ENCODE measurements around the gene UTRN. TPM values are rescaled to one million over a fixed set of nuclear protein-coding genes. Genes with fewer than 3 reads are reported as not detected.

UTRN gene
- total RNA-seq, 2 donors from 2014 or later: 207 to 232 TPM

DNA sequence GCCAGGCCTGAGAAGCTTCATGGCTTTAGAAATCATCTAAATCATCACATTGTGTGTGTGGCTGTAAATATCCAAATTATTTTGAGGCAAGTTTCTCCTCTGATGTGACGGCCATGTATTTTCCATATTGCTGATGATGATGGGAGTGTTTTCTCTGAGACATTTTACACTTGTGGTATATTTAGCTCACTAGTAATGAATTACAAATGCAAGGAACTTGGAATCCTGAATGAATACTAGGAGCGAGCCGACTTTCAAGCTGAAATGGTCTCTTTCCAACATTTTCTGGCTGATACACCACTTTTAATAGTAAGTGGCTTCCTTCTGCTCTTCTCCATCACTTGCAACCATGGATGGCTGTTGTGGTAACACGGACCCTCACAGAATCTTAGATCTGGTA is 41.3 kb downstream of the UTRN start:
- Mint-ChIP-seq H3K4me1 (peaks cover 16% of the 10 kb centered on the region), H3K36me3 (ENCODE audit: low read depth) (no peaks in the 10 kb centered on the region), H3K27me3 (no peaks in the 10 kb centered on the region), H3K27ac (peak overlapping the region; percentile 60), H3K4me3 (no peak overlapping the region)
- ATAC-seq (no peak), DNase-seq (no peak)
- no peaks in the 10 kb centered on the region for H3K9me3 ChIP-seq (ENCODE audit: control insufficient read depth, low read length, poor library complexity, severe bottlenecking)

DNA sequence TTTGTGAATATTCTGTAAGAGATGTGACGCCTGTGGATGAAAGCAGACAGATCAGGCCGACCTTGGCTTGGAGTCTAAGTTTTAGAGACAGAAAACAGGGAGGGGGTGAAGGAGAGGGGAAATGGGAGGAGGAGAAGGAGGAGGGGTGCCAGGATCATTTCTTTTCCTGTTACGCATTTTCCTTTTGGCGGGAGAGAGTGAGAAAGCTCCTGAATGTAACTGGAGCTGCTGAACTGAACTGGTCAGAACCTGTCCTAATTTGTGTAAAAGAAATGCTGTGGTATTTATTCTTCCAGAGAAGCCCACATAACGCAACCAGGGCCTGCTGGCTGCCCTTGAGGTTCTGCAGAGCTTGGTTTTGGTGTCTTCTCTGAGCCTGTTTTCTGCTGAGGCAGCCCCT is 41.9 kb downstream of the UTRN start:
- Mint-ChIP-seq H3K36me3 (ENCODE audit: low read depth) (no peaks in the 10 kb centered on the region), H3K27ac (peak overlapping the region; percentile 60), H3K27me3 (no peaks in the 10 kb centered on the region), H3K4me1 (peaks cover 18% of the 10 kb centered on the region), H3K4me3 (no peak overlapping the region)
- H3K9me3 ChIP-seq (ENCODE audit: control insufficient read depth, low read length, poor library complexity, severe bottlenecking): no peaks in the 10 kb centered on the region
- DNase-seq (no peak), ATAC-seq (no peak)

DNA sequence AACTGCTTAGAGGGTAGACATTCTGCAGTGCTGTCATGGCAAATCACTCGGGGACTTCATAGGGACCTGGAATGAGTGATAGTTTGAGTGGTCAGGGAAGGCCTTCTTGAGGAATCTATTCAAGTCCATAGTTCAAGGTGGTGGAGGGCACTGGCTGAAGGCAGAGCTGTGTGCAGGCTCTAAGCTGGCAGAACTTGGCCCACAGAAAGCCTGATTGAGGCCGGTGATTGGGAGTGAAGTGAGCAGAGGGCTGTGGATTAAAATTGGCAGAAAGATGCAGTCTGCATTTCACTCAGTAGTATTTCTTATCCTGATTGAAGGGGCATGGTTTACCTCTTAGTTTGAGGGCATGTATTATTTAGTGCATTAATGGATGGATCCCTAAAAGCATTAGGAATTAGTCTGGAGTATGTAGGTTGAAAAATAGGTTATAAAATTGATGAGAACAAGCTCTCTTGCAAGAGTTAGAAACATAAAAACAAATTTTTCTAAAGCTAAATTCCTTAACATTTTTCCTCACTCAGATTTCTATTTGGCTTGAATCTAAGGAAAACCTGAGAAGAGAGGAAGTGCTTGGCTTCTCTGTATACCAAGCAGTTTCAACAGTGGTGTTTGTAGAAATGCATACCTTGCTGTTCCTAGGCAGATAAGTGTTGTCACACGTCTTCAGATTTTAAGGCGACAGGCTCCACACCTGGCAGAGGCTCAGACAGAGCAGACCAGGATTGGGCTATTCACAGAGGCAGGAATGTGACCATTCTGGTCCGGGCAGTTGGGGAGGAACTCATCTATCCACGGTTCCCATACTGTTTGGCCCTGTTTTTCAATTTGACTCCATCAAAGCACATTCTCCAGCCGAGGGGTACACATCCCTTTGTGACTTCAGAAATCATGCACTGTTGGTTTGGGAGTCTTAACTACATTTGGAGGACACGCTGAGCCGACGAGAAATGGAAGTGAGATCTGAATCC is 45.2 kb downstream of the UTRN start:
- Mint-ChIP-seq H3K4me3 (no peak overlapping the region), H3K27ac (peak overlapping the region; percentile 73), H3K36me3 (ENCODE audit: low read depth) (no peaks in the 10 kb centered on the region), H3K27me3 (no peaks in the 10 kb centered on the region), H3K4me1 (peaks cover 19% of the 10 kb centered on the region)
- no peaks in the 10 kb centered on the region for H3K9me3 ChIP-seq (ENCODE audit: control insufficient read depth, low read length, poor library complexity, severe bottlenecking)
- no peak for ATAC-seq
- no peak for DNase-seq

DNA sequence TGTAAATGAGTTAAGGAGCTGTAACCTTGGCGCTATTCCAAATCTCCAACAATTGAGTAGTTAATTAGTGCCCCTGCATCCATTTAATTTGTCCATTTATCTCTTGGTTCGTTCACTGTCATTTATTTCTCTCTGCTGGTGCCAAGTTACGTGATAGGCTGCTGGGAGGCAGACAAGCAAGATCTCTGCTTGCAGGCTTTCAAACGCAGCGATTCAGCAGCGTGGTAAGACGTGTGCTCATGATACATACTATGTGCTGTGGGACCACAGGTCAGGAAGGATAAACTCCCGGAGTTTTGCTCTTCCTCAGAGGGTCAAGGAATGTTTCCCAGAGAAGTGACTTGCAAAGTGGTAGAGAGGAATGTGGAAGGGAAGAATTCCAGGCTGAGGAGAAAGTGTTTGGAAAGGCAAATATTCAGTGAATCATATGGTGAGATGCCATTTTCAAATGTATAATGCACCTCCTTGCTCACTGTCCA is 46.4 kb downstream of the UTRN start:
- Mint-ChIP-seq H3K27ac (no peak overlapping the region), H3K27me3 (no peaks in the 10 kb centered on the region), H3K4me3 (no peak overlapping the region), H3K4me1 (peaks cover 24% of the 10 kb centered on the region), H3K36me3 (ENCODE audit: low read depth) (no peaks in the 10 kb centered on the region)
- no peak for ATAC-seq
- DNase-seq: no peak
- no peaks in the 10 kb centered on the region for H3K9me3 ChIP-seq (ENCODE audit: control insufficient read depth, low read length, poor library complexity, severe bottlenecking)

DNA sequence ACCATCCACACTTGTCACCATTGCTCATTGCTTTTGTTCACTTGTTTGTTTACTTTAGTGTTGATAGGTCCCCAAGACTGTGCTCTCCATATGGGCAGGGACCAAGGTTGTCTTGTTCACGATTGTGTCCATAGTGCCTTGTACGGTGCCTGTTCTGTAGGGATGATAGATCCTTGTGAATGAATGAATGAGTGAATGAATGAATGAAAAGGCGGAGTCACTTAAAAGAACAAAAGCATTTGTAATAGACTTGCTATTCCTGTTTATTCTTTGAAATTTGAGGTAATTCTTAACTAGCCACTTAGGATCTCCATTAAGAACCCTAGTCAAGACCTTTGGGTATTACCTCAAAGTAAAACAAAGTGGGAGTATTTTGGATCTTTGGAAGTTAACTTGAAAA is 47.0 kb downstream of the UTRN start:
- no peak overlapping the region for H3K4me3 Mint-ChIP-seq
- DNase-seq (no peak), ATAC-seq (no peak)
- H3K27ac Mint-ChIP-seq: no peak overlapping the region
- H3K36me3 Mint-ChIP-seq (ENCODE audit: low read depth): no peaks in the 10 kb centered on the region
- H3K27me3 Mint-ChIP-seq: no peaks in the 10 kb centered on the region
- peaks cover 30% of the 10 kb centered on the region for H3K4me1 Mint-ChIP-seq
- H3K9me3 ChIP-seq (ENCODE audit: control insufficient read depth, low read length, poor library complexity, severe bottlenecking): no peaks in the 10 kb centered on the region

GRCh38 chr6:144334150-144334708 is 49.1 kb downstream of the UTRN start:
- DNase-seq (peak; percentile 23 to 48 (median 23)), ATAC-seq (peak; percentile 81)
- no peaks in the 10 kb centered on the region for H3K27me3 Mint-ChIP-seq
- no peaks in the 10 kb centered on the region for H3K9me3 ChIP-seq (ENCODE audit: control insufficient read depth, low read length, poor library complexity, severe bottlenecking)
- H3K4me3 Mint-ChIP-seq: peak overlapping the region; percentile 81
- peaks cover 37% of the 10 kb centered on the region for H3K4me1 Mint-ChIP-seq
- H3K36me3 Mint-ChIP-seq (ENCODE audit: low read depth): no peaks in the 10 kb centered on the region
- H3K27ac Mint-ChIP-seq: peak overlapping the region; percentile 92

Other genes with a start within 250 kb of the UTRN start
- gene SF3B5, start 189.8 kb upstream of the UTRN start, total RNA-seq: 100 to 1,000 TPM; 143 to 175 TPM
- 10 to 100 TPM; 16.1 to 26.7 TPM for gene STX11, start 134.8 kb upstream of the UTRN start, total RNA-seq

Measured in T-helper 17 cell (primary cell).